CD4-positive, alpha-beta T cell treated with Interleukin-6 at 100 ng/mL for 8 hours (primary cell): ENCODE measurements around the gene PXMP2.

Experiments
- DNase-seq: peaks from one replicate; pipeline ENCODE4 v3.0.0-alpha.2; 2020; ENCODE audit warnings: mixed read lengths, low spot score

Gene PXMP2

GRCh38 chr12:132754160-132754932, 67.0 kb downstream of the PXMP2 start:
- DNase-seq = no peak
